GM10266 (cell line): ENCODE measurements around the gene OGDHL.

Source experiments
- DNase-seq: peaks from one replicate; pipeline ENCODE4 v3.0.0; 2012; ENCODE audit errors: extremely low spot score
- CTCF ChIP-seq: IDR thresholded peaks from 2 replicates; pipeline ENCODE4 v1.5.1; 2012; ENCODE audit warnings: mild to moderate bottlenecking, low read depth; ENCODE audit not compliant: control insufficient read depth, insufficient read depth; ENCODE audit errors: missing control alignments

OGDHL gene

GRCh38 chr10:49690698-49691356, 71.3 kb downstream of the OGDHL start:
- no peak for DNase-seq

GRCh38 chr10:49689882-49690510, 72.1 kb downstream of the OGDHL start:
- TF ChIP-seq CTCF: no peak
- no peak for DNase-seq

More at GRCh38 chr10:49690698-49691356, 71.3 kb downstream of the OGDHL start:
- no peak for TF ChIP-seq CTCF

GRCh38 chr10:49688920-49689319, 73.2 kb downstream of the OGDHL start:
- no peak for TF ChIP-seq CTCF
- no peak for DNase-seq

- no peak for DNase-seq
- TF ChIP-seq CTCF: no peak
Measured at GRCh38 chr10:49688261-49688846, 73.8 kb downstream of the OGDHL start.

GRCh38 chr10:49686651-49687050, 75.5 kb downstream of the OGDHL start:
- TF ChIP-seq CTCF: no peak
- DNase-seq: no peak
